Epithelial cell of esophagus (primary cell): ENCODE results near the gene ANK3.
"Not testable (repeated sequence)": the region's sequence is repeated elsewhere in the genome, so short reads cannot be mapped to it uniquely, and the experiment has no call there.

Experiments used
- DNase-seq: peaks from one replicate; pipeline ENCODE4 v3.0.0; 2010; ENCODE audit warnings: low read depth
- H3K4me3 ChIP-seq: 2 replicates; pipeline ENCODE4 v1.5.1; 2011; ENCODE audit warnings: mild to moderate bottlenecking, low read length, control low read depth
- TF ChIP-seq, protein P1 (sequence below): IDR thresholded peaks from 2 replicates; pipeline ENCODE4 v1.5.1; 2011; ENCODE audit warnings: low read depth, mild to moderate bottlenecking, low read length, control low read depth, inconsistent platforms; ENCODE audit not compliant: insufficient read depth; ENCODE audit errors: missing control alignments

The ANK3 gene

DNA sequence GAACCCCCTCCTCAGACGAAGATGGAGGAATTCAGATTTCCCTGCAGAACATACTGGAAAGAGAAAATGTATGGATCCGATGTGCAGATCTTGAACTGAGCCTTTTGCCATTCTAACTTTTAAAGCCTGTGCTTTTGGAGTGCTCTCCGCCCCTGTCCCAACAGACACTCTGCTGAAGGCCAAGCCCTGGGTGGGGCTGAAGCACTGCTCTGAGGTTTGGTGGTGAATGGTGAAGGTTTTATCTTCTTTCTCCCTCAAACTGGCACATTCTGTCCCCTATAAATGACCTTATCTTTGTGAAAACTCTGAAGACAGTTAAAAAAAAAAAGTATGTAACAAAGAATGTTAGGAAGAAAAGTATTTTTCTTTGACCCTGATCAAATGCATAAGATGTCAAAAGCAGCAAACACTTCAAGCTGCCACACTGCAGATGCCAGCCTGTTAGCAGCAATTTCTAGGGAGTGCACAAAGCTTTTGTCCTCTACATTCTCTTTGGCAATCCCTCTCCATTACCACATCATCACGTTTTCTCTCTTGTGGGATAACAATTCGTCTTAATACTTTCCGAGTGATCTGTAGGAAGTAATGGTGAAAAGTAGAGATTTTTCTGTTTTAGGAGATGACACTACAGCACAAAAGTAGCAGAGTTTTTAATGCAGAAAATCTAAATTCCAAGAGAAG, 346.0 kb downstream of the ANK3 start:
- TF ChIP-seq, protein P1, sequence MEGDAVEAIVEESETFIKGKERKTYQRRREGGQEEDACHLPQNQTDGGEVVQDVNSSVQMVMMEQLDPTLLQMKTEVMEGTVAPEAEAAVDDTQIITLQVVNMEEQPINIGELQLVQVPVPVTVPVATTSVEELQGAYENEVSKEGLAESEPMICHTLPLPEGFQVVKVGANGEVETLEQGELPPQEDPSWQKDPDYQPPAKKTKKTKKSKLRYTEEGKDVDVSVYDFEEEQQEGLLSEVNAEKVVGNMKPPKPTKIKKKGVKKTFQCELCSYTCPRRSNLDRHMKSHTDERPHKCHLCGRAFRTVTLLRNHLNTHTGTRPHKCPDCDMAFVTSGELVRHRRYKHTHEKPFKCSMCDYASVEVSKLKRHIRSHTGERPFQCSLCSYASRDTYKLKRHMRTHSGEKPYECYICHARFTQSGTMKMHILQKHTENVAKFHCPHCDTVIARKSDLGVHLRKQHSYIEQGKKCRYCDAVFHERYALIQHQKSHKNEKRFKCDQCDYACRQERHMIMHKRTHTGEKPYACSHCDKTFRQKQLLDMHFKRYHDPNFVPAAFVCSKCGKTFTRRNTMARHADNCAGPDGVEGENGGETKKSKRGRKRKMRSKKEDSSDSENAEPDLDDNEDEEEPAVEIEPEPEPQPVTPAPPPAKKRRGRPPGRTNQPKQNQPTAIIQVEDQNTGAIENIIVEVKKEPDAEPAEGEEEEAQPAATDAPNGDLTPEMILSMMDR, result no peak
- no peak for DNase-seq

DNA sequence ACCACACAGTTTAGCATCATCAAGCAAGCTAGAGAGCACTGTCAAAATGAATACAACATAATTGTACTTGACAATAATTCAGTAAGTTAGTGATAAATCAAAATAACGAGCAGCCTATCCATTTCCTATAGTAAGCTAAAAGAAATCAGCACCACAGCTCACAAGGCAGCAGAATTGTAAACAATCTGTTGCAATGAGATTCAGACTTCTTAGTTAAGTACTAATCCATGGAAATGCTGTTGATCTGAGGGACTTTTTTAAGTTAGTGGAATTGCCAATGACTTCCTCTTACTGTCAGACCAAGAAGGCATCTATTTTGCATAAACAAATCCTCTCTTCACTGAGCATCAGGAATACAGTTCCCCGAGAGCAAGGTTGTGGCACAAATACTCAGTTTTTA, 346.8 kb downstream of the ANK3 start:
- DNase-seq, result no peak
- H3K4me3 ChIP-seq, result no peak overlapping the region
- TF ChIP-seq, protein P1, result no peak

More for the DNA sequence above, 346.0 kb downstream of the ANK3 start:
- no peak overlapping the region for H3K4me3 ChIP-seq

DNA sequence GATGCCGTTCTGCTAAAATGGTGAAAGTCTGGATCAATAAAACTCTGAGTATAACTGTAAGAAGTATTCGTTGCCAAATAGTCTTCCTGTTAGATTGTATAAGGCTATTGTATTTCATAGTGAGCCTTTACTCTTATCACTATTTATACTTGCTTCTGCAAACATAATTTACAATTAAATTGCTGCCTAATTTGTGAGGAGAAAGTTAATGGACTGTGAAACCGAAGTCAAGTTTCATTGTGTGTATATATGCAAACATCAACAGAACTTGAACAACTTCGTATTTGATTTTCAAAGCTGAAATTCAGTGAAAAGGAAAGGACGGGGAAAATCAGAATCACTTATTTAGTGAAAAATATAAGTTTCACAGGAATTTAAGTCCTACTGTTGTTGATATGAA, 347.4 kb downstream of the ANK3 start:
- no peak for DNase-seq
- H3K4me3 ChIP-seq, result no peak overlapping the region
- TF ChIP-seq, protein P1, result no peak

DNA sequence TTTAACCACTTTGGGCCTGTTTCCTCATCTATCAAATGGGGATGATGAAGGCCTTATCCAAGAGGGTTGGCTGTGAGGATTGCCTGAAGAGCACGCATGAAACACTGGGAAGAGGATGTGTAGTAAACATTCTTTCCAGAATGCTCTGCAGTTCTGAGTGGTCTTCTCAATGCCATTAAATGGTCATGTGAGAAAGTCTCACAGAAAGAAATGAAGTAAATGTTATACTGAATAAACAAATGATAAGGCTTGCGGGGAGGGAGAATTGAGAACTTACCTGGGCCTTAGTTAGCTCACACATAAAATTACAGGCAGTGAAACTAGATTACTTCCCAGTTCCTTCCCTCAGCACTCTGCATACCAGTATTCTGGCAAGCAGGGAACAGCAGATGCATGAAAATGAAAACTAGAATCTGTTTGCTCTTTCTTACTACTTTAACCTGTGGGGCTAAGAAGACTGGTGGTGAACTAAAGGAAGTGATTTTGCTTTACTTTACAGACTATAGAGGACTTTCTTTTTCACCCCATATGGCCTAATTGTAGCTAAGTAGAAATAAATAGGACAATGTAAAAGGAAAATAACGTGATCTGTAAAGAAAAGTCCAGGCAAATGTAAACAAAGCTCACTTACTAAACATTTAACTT, 348.1 kb downstream of the ANK3 start:
- H3K4me3 ChIP-seq, result no peak overlapping the region
- TF ChIP-seq, protein P1, result no peak
- DNase-seq, result no peak

DNA sequence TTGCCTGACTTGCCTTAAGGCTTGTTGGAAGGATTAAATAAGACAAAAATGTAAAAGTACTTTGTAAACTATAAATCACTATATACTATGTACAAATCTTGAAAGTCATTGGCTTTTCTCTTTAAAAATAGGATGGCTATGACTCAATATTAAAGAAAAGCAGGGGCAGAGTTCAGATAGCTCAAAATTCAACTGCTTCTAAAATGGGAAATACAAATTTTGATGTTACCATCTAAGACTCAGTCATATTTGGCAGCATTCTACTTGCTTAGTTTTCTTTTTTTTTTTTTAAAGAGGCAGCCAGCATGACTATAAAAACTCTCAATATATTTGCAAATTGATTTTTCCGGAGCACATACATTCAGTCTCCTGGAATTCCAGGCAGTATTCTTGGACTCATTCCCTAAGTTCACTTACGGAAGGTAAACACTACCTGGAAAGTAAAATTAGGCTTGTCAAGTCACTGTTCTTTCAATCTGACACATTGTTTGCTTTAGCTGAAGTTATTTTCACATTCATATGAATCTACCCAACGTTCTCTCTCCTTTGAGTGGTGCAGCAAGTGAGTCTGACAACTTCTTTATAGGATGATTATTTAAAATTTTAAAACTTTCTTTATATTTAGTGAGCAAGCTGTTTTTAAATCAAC, 349.5 kb downstream of the ANK3 start:
- peak; percentile 27 for DNase-seq
- TF ChIP-seq, protein P1, result no peak
- H3K4me3 ChIP-seq, result no peak overlapping the region

DNA sequence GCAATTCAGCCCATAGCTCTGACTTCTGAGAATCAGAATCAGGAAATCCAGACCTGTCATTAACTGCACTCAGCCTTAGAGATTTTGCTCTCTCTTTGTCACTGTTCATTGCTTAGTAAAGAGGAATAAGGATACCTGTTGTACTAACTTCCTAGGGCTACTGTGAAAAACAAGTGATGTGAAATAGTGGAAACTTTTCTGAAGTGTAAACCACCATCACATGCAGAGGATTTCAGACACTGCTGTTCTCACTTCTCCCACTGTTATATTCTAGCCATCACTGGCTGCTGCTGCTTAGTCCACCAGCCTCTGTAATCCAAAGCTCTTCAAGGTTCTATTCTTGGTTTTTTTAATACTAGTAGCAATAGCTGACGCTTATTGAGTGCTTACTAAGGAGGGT, 353.7 kb downstream of the ANK3 start:
- no peak for DNase-seq
- H3K4me3 ChIP-seq, result no peak overlapping the region
- TF ChIP-seq, protein P1, result no peak

DNA sequence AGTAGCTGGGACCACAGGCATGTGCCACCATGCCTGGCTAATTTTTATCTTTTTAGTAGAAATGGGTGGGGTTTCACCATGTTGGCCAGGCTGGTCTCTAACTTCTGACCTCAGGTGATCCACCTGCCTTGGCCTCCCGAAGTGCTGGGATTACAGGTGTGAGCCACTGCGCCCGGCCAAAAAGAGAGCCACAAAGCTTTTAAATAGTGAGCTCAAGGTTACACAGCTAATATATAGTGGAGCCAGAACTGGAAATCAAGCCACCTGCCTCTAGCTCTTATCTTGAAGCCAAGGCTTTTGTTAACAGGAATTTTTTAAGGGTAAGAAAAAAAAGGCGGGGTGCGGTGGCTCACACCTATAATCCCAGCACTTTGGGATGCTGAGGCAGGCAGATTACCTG, 354.3 kb downstream of the ANK3 start:
- not testable (repeated sequence) for H3K4me3 ChIP-seq, DNase-seq
